Adrenal gland (tissue), 12 donors: Measurements from ENCODE around the gene IKZF2. TPM values are rescaled to one million over a fixed set of nuclear protein-coding genes. Genes with fewer than 3 reads are reported as not detected.

Experiments used
- DNase-seq, 7 donors: peaks; one replicate each; pipeline ENCODE4 v3.0.0-alpha.2; 2019 to 2020
- H3K27ac ChIP-seq, 5 donors: fragments of 200-600 bp; sonication (generic) in 4 of 5; 1 replicate in 3 of 5; 2 replicates in 2 of 5; pipeline versions ENCODE4 v1.5.1 to v1.8.0; 2016 to 2020; ENCODE audit warnings: mild to moderate bottlenecking in 1 of 5
- H3K27me3 ChIP-seq: fragments of 200-600 bp; 2 replicates; pipeline ENCODE4 v1.8.0; 2021
- H3K36me3 ChIP-seq, 2 donors: fragments of 200-600 bp; replicated peaks in 1 of 2; 1 replicate in 1 of 2; 2 replicates in 1 of 2; pipeline versions ENCODE4 v1.5.1 to v1.8.0; 2018 to 2022
- H3K4me1 ChIP-seq, 2 donors: fragments of 200-600 bp; replicated peaks in 1 of 2; 1 replicate in 1 of 2; 2 replicates in 1 of 2; pipeline versions ENCODE4 v1.5.1 to v1.8.0; 2018 to 2021
- H3K4me3 ChIP-seq, 4 donors: fragments of 200-600 bp; sonication (generic) in 3 of 4; one replicate each; pipeline ENCODE4 v1.5.1; 2016 to 2018
- H3K9me3 ChIP-seq, 3 donors: fragments of 200-600 bp; sonication (generic) in 1 of 3; replicated peaks in 1 of 3; 1 replicate in 2 of 3; 2 replicates in 1 of 3; pipeline versions ENCODE4 v1.5.1 to v1.8.0; 2016 to 2021
- CTCF ChIP-seq, 6 experiments: fragments of 450-650 bp in 4 of 6; fragments of 200-600 bp in 2 of 6; sonication (generic) in 1 of 6; IDR thresholded peaks; 1 replicate in 5 of 6; 2 replicates in 1 of 6; pipeline versions ENCODE4 v1.5.1 to v1.8.0; 2016 to 2021; ENCODE audit warnings: antibody characterized with exemption in 6 of 6, mild to moderate bottlenecking in 2 of 6, moderate library complexity in 1 of 6
- POLR2A ChIP-seq, 2 donors: fragments of 450-650 bp; IDR thresholded peaks; one replicate each; pipeline ENCODE4 v1.6.1; 2017; ENCODE audit warnings: antibody characterized with exemption in 2 of 2, mild to moderate bottlenecking in 2 of 2, moderate library complexity in 1 of 2
- WGBS, 4 donors: extraction: QIAGEN DNeasy Blood & Tissue Kit in 2 of 4; methylation state at CpG; one replicate each; pipeline versions ENCODE4 v1.1.5 to v1.1.7; 2013 to 2017; 5-methylcytosine and 5-hydroxymethylcytosine counted together
- intact Hi-C, 2 donors: fragments of 100-400 bp; cut with DNase I; formaldehyde crosslinking; loops; one replicate each; pipeline versions ENCODE4 v1.14.1 to v1.15.0; 2022 to 2023
- polyA plus RNA-seq, 3 donors: library from polyadenylated mRNA; stranded (reverse); fragments of 200-250 nt in 2 of 3; fragments of 350-450 nt in 1 of 3; fragmentation: Illumina TruSeq in 1 of 3; extraction: RNeasy Lipid Tissue Mini Kit (QIAGEN cat#74804) in 1 of 3; gene quantifications; one replicate each; pipeline ENCODE4 v1.2.3, GENCODE V29; 2013 to 2014
- total RNA-seq, 9 donors: library from RNA; depleted of rRNA in 4 of 9; stranded (reverse); fragments of >200 nt in 4 of 9; fragments of 120-200 nt in 1 of 9; fragmentation: NEBNext Ultra II Directional in 1 of 9; extraction: Animal tissue kit (Norgen Biotek cat#: 25700) in 1 of 9; gene quantifications; one replicate each; pipeline versions ENCODE4 v1.1.0 to v1.2.4, GENCODE V29; 2013 to 2023
- donor health status: healthy with polysubstance abuse.
- donor health status: Bipolar disorder and iron deficiency.
- donor health status: DM: yes; HTN: yes; CAD: no.
- donor health status: DM: no; HTN: no; CAD: no.
- donor health status: DM: no; HTN: no; CAD: no.
- donor health status: DM: yes; HTN: yes; CAD: no.

The IKZF2 gene
- total and polyA plus RNA-seq, 12 donors = 0.44 to 18.9 (median 8.0) TPM

- no peak for TF ChIP-seq CTCF (IDR thresholded peaks at IDR 0.05)
- Histone ChIP-seq H3K4me3 (no peak overlapping the region), H3K36me3 (peaks cover 0 to 4% of the 10 kb centered on the region in 2 donors), H3K27me3 (no peaks in the 10 kb centered on the region), H3K4me1 (no peaks in the 10 kb centered on the region), H3K27ac (no peak overlapping the region), H3K9me3 (no peaks in the 10 kb centered on the region)
- intact Hi-C loops = no loop called here
- no peak for DNase-seq
- WGBS, 4 donors = 92 to 100% (median 100%) methylated on average over 1 of the region's 1 CpG
Observed at GRCh38 chr2:213010106-213010779, 141.2 kb downstream of the IKZF2 start.

GRCh38 chr2:213007290-213007838 is 144.0 kb downstream of the IKZF2 start:
- WGBS, 4 donors = 76 to 92% (median 86%) methylated on average over 4 to 5 of the region's 5 CpGs
- Histone ChIP-seq H3K4me1 (no peaks in the 10 kb centered on the region), H3K9me3 (no peaks in the 10 kb centered on the region), H3K4me3 (no peak overlapping the region), H3K36me3 (peaks cover 0 to 4% of the 10 kb centered on the region in 2 donors), H3K27me3 (no peaks in the 10 kb centered on the region), H3K27ac (no peak overlapping the region)
- no peak for DNase-seq
- TF ChIP-seq POLR2A (IDR thresholded peaks at IDR 0.05) = no peak
- no peak for TF ChIP-seq CTCF (IDR thresholded peaks at IDR 0.05)
- intact Hi-C loops = no loop called here

- intact Hi-C loops = no loop called here
- 68 to 72% (median 70%) methylated on average over 5 of the region's 5 CpGs for WGBS, 4 donors
Observed at GRCh38 chr2:213004197-213004821, 147.1 kb downstream of the IKZF2 start.

More at GRCh38 chr2:213004197-213004821, 147.1 kb downstream of the IKZF2 start:
- Histone ChIP-seq H3K9me3 (no peaks in the 10 kb centered on the region), H3K36me3 (peaks cover 0 to 4% of the 10 kb centered on the region in 2 donors), H3K27ac (no peak overlapping the region), H3K4me1 (peaks cover 0 to 5% of the 10 kb centered on the region in 2 donors), H3K4me3 (no peak overlapping the region), H3K27me3 (no peaks in the 10 kb centered on the region)
- DNase-seq = no peak
- no peak for TF ChIP-seq POLR2A (IDR thresholded peaks at IDR 0.05)
- no peak for TF ChIP-seq CTCF (IDR thresholded peaks at IDR 0.05)
